Fibroblast of mammary gland (primary cell): ENCODE data around the gene MYO16.
A peak's percentile ranks its signal among the peaks of the same experiment; 100 is the strongest.

Source experiments
- DNase-seq: peaks from one replicate; pipeline ENCODE4 v3.0.0-alpha.2; 2010; ENCODE audit warnings: low read depth
- H3K4me3 ChIP-seq: 2 replicates; pipeline ENCODE4 v1.5.1; 2011; ENCODE audit warnings: low read depth, mild to moderate bottlenecking, low read length, moderate library complexity; ENCODE audit not compliant: control insufficient read depth
- CTCF ChIP-seq: conservative IDR thresholded peaks from 2 replicates; pipeline ENCODE4 v1.5.1; 2011; ENCODE audit warnings: low read depth, low read length, inconsistent platforms; ENCODE audit not compliant: control insufficient read depth, insufficient read depth

The MYO16 gene

GRCh38 chr13:108960006-108960405, 330.6 kb downstream of the MYO16 start:
- H3K4me3 ChIP-seq: no peak overlapping the region
- DNase-seq: no peak
- TF ChIP-seq CTCF: no peak

GRCh38 chr13:108961542-108962125, 332.2 kb downstream of the MYO16 start:
- peak; percentile 74 for DNase-seq
- no peak overlapping the region for H3K4me3 ChIP-seq
- peak; percentile 84 for TF ChIP-seq CTCF

GRCh38 chr13:108962654-108963053, 333.2 kb downstream of the MYO16 start:
- no peak for TF ChIP-seq CTCF
- DNase-seq: no peak
- no peak overlapping the region for H3K4me3 ChIP-seq

GRCh38 chr13:108963276-108963810, 333.9 kb downstream of the MYO16 start:
- H3K4me3 ChIP-seq: no peak overlapping the region
- no peak for DNase-seq
- no peak for TF ChIP-seq CTCF

- no peak for TF ChIP-seq CTCF
- no peak overlapping the region for H3K4me3 ChIP-seq
- peak; percentile 55 for DNase-seq
Observed at GRCh38 chr13:108963846-108964600, 334.6 kb downstream of the MYO16 start.

- no peak overlapping the region for H3K4me3 ChIP-seq
- no peak for DNase-seq
- no peak for TF ChIP-seq CTCF
Observed at GRCh38 chr13:108964606-108965005, 335.2 kb downstream of the MYO16 start.
